HG02885 (cell line): Measurements from ENCODE around the gene CBL.
"Not testable (repeated sequence)": the region's sequence is repeated elsewhere in the genome, so short reads cannot be mapped to it uniquely, and the experiment has no call there.

Experiments
- ATAC-seq: cut with Tn5 transposase; IDR thresholded peaks from one replicate; pipeline ENCODE4 v1.9.1; 2021; ENCODE audit warnings: mild to moderate bottlenecking; ENCODE audit not compliant: unreplicated experiment, poor library complexity

CBL gene

GRCh38 chr11:119181677-119182412 is 24.3 kb upstream of the CBL start:
- ATAC-seq: no peak

- ATAC-seq: not testable (repeated sequence)
Observed at GRCh38 chr11:119184399-119184798, 21.7 kb upstream of the CBL start.

- no peak for ATAC-seq
Observed at GRCh38 chr11:119185981-119186634, 20.0 kb upstream of the CBL start.

- ATAC-seq: no peak
Observed at GRCh38 chr11:119187123-119187892, 18.8 kb upstream of the CBL start.

GRCh38 chr11:119188067-119188466 is 18.1 kb upstream of the CBL start:
- no peak for ATAC-seq

GRCh38 chr11:119188887-119189286 is 17.3 kb upstream of the CBL start:
- ATAC-seq: no peak

- no peak for ATAC-seq
Observed at GRCh38 chr11:119189393-119189792, 16.7 kb upstream of the CBL start.

GRCh38 chr11:119190531-119190930 is 15.6 kb upstream of the CBL start:
- no peak for ATAC-seq

- not testable (repeated sequence) for ATAC-seq
Observed at GRCh38 chr11:119191265-119191664, 14.9 kb upstream of the CBL start.

- ATAC-seq: no peak
Observed at GRCh38 chr11:119192111-119192510, 14.0 kb upstream of the CBL start.

- no peak for ATAC-seq
Observed at GRCh38 chr11:119193001-119193400, 13.1 kb upstream of the CBL start.

GRCh38 chr11:119193626-119194025 is 12.5 kb upstream of the CBL start:
- ATAC-seq: no peak

- no peak for ATAC-seq
Observed at GRCh38 chr11:119194811-119195440, 11.2 kb upstream of the CBL start.

- ATAC-seq: no peak
Observed at GRCh38 chr11:119195680-119196079, 10.5 kb upstream of the CBL start.

GRCh38 chr11:119196833-119197483 is 9.2 kb upstream of the CBL start:
- ATAC-seq: no peak

GRCh38 chr11:119198925-119199324 is 7.2 kb upstream of the CBL start:
- no peak for ATAC-seq

- not testable (repeated sequence) for ATAC-seq
Observed at GRCh38 chr11:119201236-119201635, 4.9 kb upstream of the CBL start.

GRCh38 chr11:119202554-119202953 is 3.6 kb upstream of the CBL start:
- ATAC-seq: no peak

- no peak for ATAC-seq
Observed at GRCh38 chr11:119204066-119204465, 2.1 kb upstream of the CBL start.

GRCh38 chr11:119205080-119205479 is 1.1 kb upstream of the CBL start:
- ATAC-seq: no peak
